ENCODE results near the gene CNTLN. TPM values are rescaled to one million over a fixed set of nuclear protein-coding genes. Genes with fewer than 3 reads are reported as not detected.

Gene CNTLN
- total and polyA plus RNA-seq, 4 donors: 2.1 to 30.3 (median 4.0) TPM

DNA sequence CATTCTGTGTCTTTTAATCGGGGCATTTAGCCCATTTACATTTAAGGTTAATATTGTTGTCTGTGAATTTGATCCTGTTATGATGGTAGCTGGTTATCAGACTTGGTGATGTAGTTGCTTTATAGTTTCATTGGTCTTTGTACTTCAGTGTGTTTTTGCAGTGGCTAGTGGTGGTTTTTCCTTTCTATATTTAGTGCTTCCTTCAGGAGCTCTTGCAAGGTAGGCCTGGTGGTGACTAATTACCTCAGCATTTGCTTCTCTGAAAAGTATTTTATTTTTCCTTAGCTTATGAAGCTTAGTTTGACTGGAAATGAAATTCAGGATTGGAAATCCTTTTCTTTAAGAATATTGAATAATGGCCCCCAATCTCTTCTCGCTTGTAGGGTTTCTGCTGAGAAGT, 156.9 kb downstream of the CNTLN start:
- Histone ChIP-seq H3K36me3 (ENCODE audit: control insufficient read depth in 4 of 4, insufficient read depth in 4 of 4, low read length in 4 of 4) (peaks cover 0 to 8% (median 2%) of the 10 kb centered on the region in 4 donors), H3K9ac (ENCODE audit: insufficient read depth in 1 of 2, low read length in 2 of 2) (no peak overlapping the region), H3K27ac (ENCODE audit: low read depth in 1 of 2, low read length in 1 of 2) (no peak overlapping the region), H3K4me1 (ENCODE audit: control insufficient read depth in 5 of 5, insufficient read depth in 5 of 5, low read length in 5 of 5) (no peaks in the 10 kb centered on the region), H3K9me3 (ENCODE audit: control insufficient read depth in 4 of 4, insufficient read depth in 3 of 4, low read length in 3 of 4) (no peaks in the 10 kb centered on the region), H3K4me3 (no peak overlapping the region), H3K27me3 (ENCODE audit: control insufficient read depth in 3 of 3, insufficient read depth in 3 of 3, low read length in 2 of 3) (no peaks in the 10 kb centered on the region)
- TF ChIP-seq, protein P1, sequence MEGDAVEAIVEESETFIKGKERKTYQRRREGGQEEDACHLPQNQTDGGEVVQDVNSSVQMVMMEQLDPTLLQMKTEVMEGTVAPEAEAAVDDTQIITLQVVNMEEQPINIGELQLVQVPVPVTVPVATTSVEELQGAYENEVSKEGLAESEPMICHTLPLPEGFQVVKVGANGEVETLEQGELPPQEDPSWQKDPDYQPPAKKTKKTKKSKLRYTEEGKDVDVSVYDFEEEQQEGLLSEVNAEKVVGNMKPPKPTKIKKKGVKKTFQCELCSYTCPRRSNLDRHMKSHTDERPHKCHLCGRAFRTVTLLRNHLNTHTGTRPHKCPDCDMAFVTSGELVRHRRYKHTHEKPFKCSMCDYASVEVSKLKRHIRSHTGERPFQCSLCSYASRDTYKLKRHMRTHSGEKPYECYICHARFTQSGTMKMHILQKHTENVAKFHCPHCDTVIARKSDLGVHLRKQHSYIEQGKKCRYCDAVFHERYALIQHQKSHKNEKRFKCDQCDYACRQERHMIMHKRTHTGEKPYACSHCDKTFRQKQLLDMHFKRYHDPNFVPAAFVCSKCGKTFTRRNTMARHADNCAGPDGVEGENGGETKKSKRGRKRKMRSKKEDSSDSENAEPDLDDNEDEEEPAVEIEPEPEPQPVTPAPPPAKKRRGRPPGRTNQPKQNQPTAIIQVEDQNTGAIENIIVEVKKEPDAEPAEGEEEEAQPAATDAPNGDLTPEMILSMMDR (IDR thresholded peaks at IDR 0.05; ENCODE audit: control extremely low read depth, extremely low read depth): no peak
- ATAC-seq (ENCODE audit: insufficient read depth, low FRiP score): no peak
- WGBS, 2 donors: 96 to 97% methylated on average over 2 of the region's 2 CpGs
- DNase-seq: no peak

DNA sequence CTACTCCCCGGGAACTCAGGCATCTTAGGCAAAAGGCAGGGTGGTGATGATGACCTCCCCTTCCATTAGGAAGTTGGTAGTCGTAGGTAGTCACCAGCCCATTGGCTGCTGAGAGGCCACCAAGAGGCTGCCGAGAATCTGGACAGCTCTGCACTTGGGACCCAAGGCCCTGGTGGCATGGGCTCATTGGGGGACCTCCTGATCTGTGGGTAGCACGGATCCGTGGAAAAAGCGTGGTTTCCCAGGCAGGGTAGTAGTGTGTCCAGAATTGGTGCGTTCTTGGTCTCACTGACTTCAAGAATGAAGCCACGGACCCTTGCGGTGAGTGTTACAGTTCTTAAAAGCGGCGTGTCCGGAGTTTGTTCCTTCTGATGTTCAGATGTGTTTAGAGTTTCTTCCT, 158.8 kb downstream of the CNTLN start:
- Histone ChIP-seq H3K4me3 (no peak overlapping the region), H3K9me3 (ENCODE audit: control insufficient read depth in 4 of 4, insufficient read depth in 3 of 4, low read length in 3 of 4) (no peaks in the 10 kb centered on the region), H3K4me1 (ENCODE audit: control insufficient read depth in 5 of 5, insufficient read depth in 5 of 5, low read length in 5 of 5) (no peaks in the 10 kb centered on the region), H3K36me3 (ENCODE audit: control insufficient read depth in 4 of 4, insufficient read depth in 4 of 4, low read length in 4 of 4) (peaks cover 0 to 8% (median 3%) of the 10 kb centered on the region in 4 donors), H3K27me3 (ENCODE audit: control insufficient read depth in 3 of 3, insufficient read depth in 3 of 3, low read length in 2 of 3) (no peaks in the 10 kb centered on the region), H3K9ac (ENCODE audit: insufficient read depth in 1 of 2, low read length in 2 of 2) (no peak overlapping the region), H3K27ac (ENCODE audit: low read depth in 1 of 2, low read length in 1 of 2) (no peak overlapping the region)
- DNase-seq (no peak), ATAC-seq (ENCODE audit: insufficient read depth, low FRiP score) (no peak)
- 98% methylated on average over 12 of the region's 12 CpGs for WGBS, 2 donors
- TF ChIP-seq, protein P1 (IDR thresholded peaks at IDR 0.05; ENCODE audit: control extremely low read depth, extremely low read depth): no peak

DNA sequence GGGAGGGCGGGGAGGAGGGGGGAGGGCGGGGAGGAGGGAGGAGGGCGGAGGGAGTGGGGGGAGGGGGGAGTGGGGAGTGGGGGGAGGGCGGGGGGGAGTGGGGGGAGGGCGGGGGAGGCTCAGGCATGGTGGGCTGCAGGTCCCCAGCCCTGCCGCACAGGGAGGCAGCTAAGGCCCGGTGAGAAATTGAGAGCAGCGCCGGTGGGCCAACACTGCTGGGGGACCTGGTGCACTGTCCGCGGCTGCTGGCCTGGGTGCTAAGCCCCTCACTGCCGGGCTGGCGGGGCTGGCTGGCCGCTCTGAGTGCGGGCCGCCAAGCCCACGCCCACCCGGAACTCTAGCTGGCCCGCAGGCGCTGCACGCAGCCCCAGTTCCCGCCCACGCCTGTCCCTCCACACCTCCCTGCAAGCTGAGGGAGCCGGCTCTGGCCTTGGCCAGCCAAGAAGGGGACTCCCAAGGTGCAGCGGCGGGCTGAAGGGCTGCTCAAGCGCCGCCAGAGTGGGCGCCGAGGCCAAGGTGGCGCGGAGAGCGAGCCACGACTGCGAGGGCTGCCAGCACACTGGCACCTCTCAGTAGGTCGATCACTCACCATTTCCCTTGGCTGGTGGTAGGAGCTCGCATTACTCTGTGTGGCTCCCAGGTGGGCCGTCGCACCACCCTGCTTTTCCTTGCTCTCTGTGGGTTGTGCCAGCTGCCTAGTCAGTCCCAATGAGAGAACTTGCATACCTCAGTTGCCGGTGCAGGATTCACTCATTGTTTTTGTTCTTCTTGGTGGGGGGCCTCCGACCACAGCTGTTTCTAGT, 160.2 kb downstream of the CNTLN start:
- Histone ChIP-seq H3K36me3 (ENCODE audit: control insufficient read depth in 4 of 4, insufficient read depth in 4 of 4, low read length in 4 of 4) (peaks cover 0 to 8% (median 3%) of the 10 kb centered on the region in 4 donors), H3K27ac (ENCODE audit: low read depth in 1 of 2, low read length in 1 of 2) (no peak overlapping the region), H3K9ac (ENCODE audit: insufficient read depth in 1 of 2, low read length in 2 of 2) (no peak overlapping the region), H3K9me3 (ENCODE audit: control insufficient read depth in 4 of 4, insufficient read depth in 3 of 4, low read length in 3 of 4) (no peaks in the 10 kb centered on the region), H3K4me1 (ENCODE audit: control insufficient read depth in 5 of 5, insufficient read depth in 5 of 5, low read length in 5 of 5) (no peaks in the 10 kb centered on the region), H3K27me3 (ENCODE audit: control insufficient read depth in 3 of 3, insufficient read depth in 3 of 3, low read length in 2 of 3) (no peaks in the 10 kb centered on the region), H3K4me3 (no peak overlapping the region)
- ATAC-seq (ENCODE audit: insufficient read depth, low FRiP score): no peak
- 96 to 98% methylated on average over 35 to 36 of the region's 41 CpGs for WGBS, 2 donors
- no peak for DNase-seq
- TF ChIP-seq, protein P1 (IDR thresholded peaks at IDR 0.05; ENCODE audit: control extremely low read depth, extremely low read depth): no peak

All from lung (tissue), 12 donors.